ENCODE data around the gene UBA1.

DNA sequence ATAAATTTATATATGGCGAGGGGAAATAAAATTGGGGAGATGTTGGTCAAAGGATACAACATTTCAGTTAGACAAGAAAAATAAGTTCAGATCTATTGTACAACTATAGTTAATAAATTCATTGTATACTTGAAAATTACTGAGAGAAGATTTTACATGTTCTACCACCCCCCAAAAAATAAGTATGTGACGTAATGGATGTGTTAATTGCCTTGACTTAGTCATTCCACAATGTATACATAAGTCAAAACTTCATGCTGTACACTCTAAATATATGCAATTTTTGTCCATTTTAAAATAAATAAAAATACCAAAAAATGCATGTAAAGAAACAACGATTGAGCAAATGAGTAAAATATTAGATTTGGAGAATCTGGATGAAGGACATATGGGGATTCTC lies 41.0 kb downstream of the UBA1 start:
- TF ChIP-seq, protein P1, sequence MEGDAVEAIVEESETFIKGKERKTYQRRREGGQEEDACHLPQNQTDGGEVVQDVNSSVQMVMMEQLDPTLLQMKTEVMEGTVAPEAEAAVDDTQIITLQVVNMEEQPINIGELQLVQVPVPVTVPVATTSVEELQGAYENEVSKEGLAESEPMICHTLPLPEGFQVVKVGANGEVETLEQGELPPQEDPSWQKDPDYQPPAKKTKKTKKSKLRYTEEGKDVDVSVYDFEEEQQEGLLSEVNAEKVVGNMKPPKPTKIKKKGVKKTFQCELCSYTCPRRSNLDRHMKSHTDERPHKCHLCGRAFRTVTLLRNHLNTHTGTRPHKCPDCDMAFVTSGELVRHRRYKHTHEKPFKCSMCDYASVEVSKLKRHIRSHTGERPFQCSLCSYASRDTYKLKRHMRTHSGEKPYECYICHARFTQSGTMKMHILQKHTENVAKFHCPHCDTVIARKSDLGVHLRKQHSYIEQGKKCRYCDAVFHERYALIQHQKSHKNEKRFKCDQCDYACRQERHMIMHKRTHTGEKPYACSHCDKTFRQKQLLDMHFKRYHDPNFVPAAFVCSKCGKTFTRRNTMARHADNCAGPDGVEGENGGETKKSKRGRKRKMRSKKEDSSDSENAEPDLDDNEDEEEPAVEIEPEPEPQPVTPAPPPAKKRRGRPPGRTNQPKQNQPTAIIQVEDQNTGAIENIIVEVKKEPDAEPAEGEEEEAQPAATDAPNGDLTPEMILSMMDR (optimal IDR thresholded peaks at IDR 0.05 in 1 of 3, IDR thresholded peaks at IDR 0.05 in 1 of 3, conservative IDR thresholded peaks at IDR 0.05 in 1 of 3; ENCODE audit: extremely low read depth in 1 of 3, insufficient read depth in 2 of 3, low read length in 3 of 3), result no peak
- no peak for TF ChIP-seq EZH2 (IDR thresholded peaks at IDR 0.05; ENCODE audit: low read length)
